LNCAP (cell line): Measurements from ENCODE around the gene IMP3.

Source experiments
- CTCF ChIP-seq: fragments of 450-650 bp; IDR thresholded peaks from 2 replicates; pipeline ENCODE4 v1.5.1; 2017; ENCODE audit warnings: mild to moderate bottlenecking

Gene IMP3

GRCh38 chr15:75599401-75599800, 40.6 kb downstream of the IMP3 start:
- no peak for TF ChIP-seq CTCF

- no peak for TF ChIP-seq CTCF
Measured at GRCh38 chr15:75598361-75598760, 41.7 kb downstream of the IMP3 start.

GRCh38 chr15:75597667-75598341, 42.2 kb downstream of the IMP3 start:
- peak; percentile 42 for TF ChIP-seq CTCF

GRCh38 chr15:75596703-75597345, 43.2 kb downstream of the IMP3 start:
- TF ChIP-seq CTCF: no peak

- TF ChIP-seq CTCF: no peak
Measured at GRCh38 chr15:75594276-75594675, 45.7 kb downstream of the IMP3 start.

GRCh38 chr15:75591655-75592364, 48.2 kb downstream of the IMP3 start:
- no peak for TF ChIP-seq CTCF

- TF ChIP-seq CTCF: no peak
Measured at GRCh38 chr15:75590239-75590638, 49.8 kb downstream of the IMP3 start.
